Brain microvascular endothelial cell (primary cell): Measurements from ENCODE around the gene TRAPPC12.
"Not testable (repeated sequence)": the region's sequence is repeated elsewhere in the genome, so short reads cannot be mapped to it uniquely, and the experiment has no call there.

ENCODE experiments used
- DNase-seq: peaks from one replicate; pipeline ENCODE4 v3.0.0-alpha.2; 2020
- H3K27ac ChIP-seq: fragments of 250-450 bp; sonication (Bioruptor Pico); 2 replicates; pipeline ENCODE4 v1.5.1; 2020; ENCODE audit warnings: mild to moderate bottlenecking, moderate library complexity
- H3K27me3 ChIP-seq: fragments of 250-450 bp; sonication (Bioruptor Pico); replicated peaks from 2 replicates; pipeline ENCODE4 v1.5.1; 2020; ENCODE audit warnings: mild to moderate bottlenecking
- H3K36me3 ChIP-seq: fragments of 250-450 bp; sonication (Bioruptor Pico); replicated peaks from 2 replicates; pipeline ENCODE4 v1.5.1; 2020; ENCODE audit warnings: mild to moderate bottlenecking
- H3K4me3 ChIP-seq: 2 replicates; pipeline ENCODE4 v1.5.1; 2011; ENCODE audit warnings: low read depth, mild to moderate bottlenecking, control low read depth, low read length, moderate library complexity
- CTCF ChIP-seq: IDR thresholded peaks from 2 replicates; pipeline ENCODE4 v1.5.1; 2011; ENCODE audit warnings: low read depth, mild to moderate bottlenecking, moderate library complexity, low read length, control low read depth, inconsistent platforms; ENCODE audit errors: missing control alignments
- in situ Hi-C: cut with HindIII; loops from 2 replicates; pipeline ENCODE4 v1.10.0; 2017; ENCODE audit warnings: low sequenced_read_pairs, low pct_ligation_motif_present

TRAPPC12 gene

GRCh38 chr2:3441465-3441864, 62.0 kb downstream of the TRAPPC12 start:
- Histone ChIP-seq H3K36me3 (peaks cover 21% of the 10 kb centered on the region), H3K27me3 (no peaks in the 10 kb centered on the region), H3K27ac (no peak overlapping the region), H3K4me3 (no peak overlapping the region)
- no peak for DNase-seq
- in situ Hi-C loops = no loop called here
- TF ChIP-seq CTCF = no peak

GRCh38 chr2:3442185-3442584, 62.7 kb downstream of the TRAPPC12 start:
- TF ChIP-seq CTCF = no peak

GRCh38 chr2:3443083-3443482, 63.6 kb downstream of the TRAPPC12 start:
- Histone ChIP-seq H3K4me3 (no peak overlapping the region), H3K27ac (no peak overlapping the region), H3K36me3 (peaks cover 35% of the 10 kb centered on the region), H3K27me3 (no peaks in the 10 kb centered on the region)
- in situ Hi-C loops = no loop called here
- no peak for TF ChIP-seq CTCF
- DNase-seq = no peak

More at GRCh38 chr2:3442185-3442584, 62.7 kb downstream of the TRAPPC12 start:
- no peak overlapping the region for H3K27ac ChIP-seq
- peaks cover 28% of the 10 kb centered on the region for H3K36me3 ChIP-seq
- no peak overlapping the region for H3K4me3 ChIP-seq
- DNase-seq = no peak
- in situ Hi-C loops = no loop called here
- H3K27me3 ChIP-seq = no peaks in the 10 kb centered on the region

GRCh38 chr2:3443506-3444084, 64.1 kb downstream of the TRAPPC12 start:
- peak; percentile 2 for TF ChIP-seq CTCF
- H3K36me3 ChIP-seq = peaks cover 37% of the 10 kb centered on the region
- no peaks in the 10 kb centered on the region for H3K27me3 ChIP-seq
- in situ Hi-C loops = no loop called here
- no peak overlapping the region for H3K4me3 ChIP-seq
- no peak for DNase-seq
- H3K27ac ChIP-seq = no peak overlapping the region

- no peak for TF ChIP-seq CTCF
- Histone ChIP-seq H3K27me3 (no peaks in the 10 kb centered on the region), H3K27ac (no peak overlapping the region), H3K4me3 (no peak overlapping the region), H3K36me3 (peaks cover 46% of the 10 kb centered on the region)
- in situ Hi-C loops = no loop called here
- DNase-seq = no peak
Observed at GRCh38 chr2:3445891-3446290, 66.4 kb downstream of the TRAPPC12 start.

- no peak overlapping the region for H3K4me3 ChIP-seq
- H3K27ac ChIP-seq = no peak overlapping the region
- TF ChIP-seq CTCF = no peak
- H3K36me3 ChIP-seq = peaks cover 46% of the 10 kb centered on the region
- no peaks in the 10 kb centered on the region for H3K27me3 ChIP-seq
- in situ Hi-C loops = no loop called here
- DNase-seq = no peak
Observed at GRCh38 chr2:3446381-3446780, 66.9 kb downstream of the TRAPPC12 start.

GRCh38 chr2:3447186-3447585, 67.7 kb downstream of the TRAPPC12 start:
- in situ Hi-C loops, H3K27me3 ChIP-seq, DNase-seq, H3K27ac ChIP-seq, H3K4me3 ChIP-seq: not testable (repeated sequence)
- peaks cover 46% of the 10 kb centered on the region for H3K36me3 ChIP-seq
